Lower leg skin (tissue), 3 donors: ENCODE data around the gene ARHGEF10L.

Experiments used
- CTCF ChIP-seq, 3 donors: fragments of 450-650 bp; IDR thresholded peaks; one replicate each; pipeline ENCODE4 v1.5.1; 2016; ENCODE audit warnings: antibody characterized with exemption in 3 of 3, mild to moderate bottlenecking in 3 of 3, moderate library complexity in 2 of 3
- POLR2A ChIP-seq, 2 donors: fragments of 450-650 bp; IDR thresholded peaks; one replicate each; pipeline ENCODE4 v1.6.1; 2016 to 2017; ENCODE audit warnings: antibody characterized with exemption in 2 of 2, mild to moderate bottlenecking in 1 of 2, moderate library complexity in 1 of 2

DNA sequence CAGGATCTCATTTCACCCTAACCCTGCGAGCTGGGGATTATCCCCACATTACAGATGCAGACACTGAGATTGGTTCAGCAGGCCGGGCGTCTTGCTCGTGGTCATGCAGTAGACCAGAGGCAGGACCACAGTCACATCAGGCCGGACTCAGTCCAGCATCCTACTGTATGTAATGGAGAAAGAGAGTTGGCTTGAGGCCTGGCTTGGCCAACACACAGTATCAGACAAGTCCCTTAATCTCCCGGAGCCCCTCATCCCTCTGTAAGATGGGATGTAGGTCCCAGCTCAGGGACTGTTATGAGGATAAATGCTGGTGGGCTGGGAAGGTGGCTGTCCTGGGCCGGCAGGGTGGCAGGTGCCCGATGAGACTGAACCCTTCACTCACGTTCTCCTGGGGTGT, 149.5 kb downstream of the ARHGEF10L start:
- TF ChIP-seq CTCF (IDR thresholded peaks at IDR 0.05): no peak
- no peak for TF ChIP-seq POLR2A (IDR thresholded peaks at IDR 0.05)
